PC-3 (cell line): ENCODE measurements around the gene BRIP1. TPM values are rescaled to one million over a fixed set of nuclear protein-coding genes. Genes with fewer than 3 reads are reported as not detected.
"Not testable (repeated sequence)": the region's sequence is repeated elsewhere in the genome, so short reads cannot be mapped to it uniquely, and the experiment has no call there.

ENCODE experiments used
- ATAC-seq: fragments of 200-7000 bp; cut with Tn5 transposase; 2 replicates; pipeline ENCODE4 v1.9.1; 2020; ENCODE audit warnings: mild to moderate bottlenecking, moderate library complexity
- BruUV-seq: library from RNA; stranded (reverse); fragments of 400-500 nt; replicated peaks from 2 replicates; lab custom pipeline; 2021; lab: Mats Ljungman, UMichigan
- CTCF ChIA-PET: fragments of 300-600 bp; sonication (Branson Sonifier 250); formaldehyde crosslinking; loops from one replicate; lab custom pipeline; 2022; ENCODE audit warnings: antibody characterized with exemption; lab: Charles Lee
- POLR2A ChIA-PET: fragments of 300-600 bp; sonication (Branson Sonifier 250); formaldehyde crosslinking; loops from one replicate; lab custom pipeline; 2022; ENCODE audit warnings: antibody characterized with exemption; ENCODE audit not compliant: unreplicated experiment; lab: Charles Lee
- DNase-seq: peaks from one replicate; pipeline ENCODE4 v3.0.0-alpha.2; 2015
- H2AFZ ChIP-seq: fragments of 300-600 bp; sonication (generic); 2 replicates; pipeline ENCODE4 v1.6.0; 2016; ENCODE audit warnings: antibody characterized with exemption, low read length
- H3F3A ChIP-seq: fragments of 300-600 bp; sonication (generic); one replicate; pipeline ENCODE4 v1.6.0; 2017; ENCODE audit warnings: antibody characterized with exemption, low read length, control low read depth, mild to moderate bottlenecking; ENCODE audit not compliant: unreplicated experiment
- H3K27ac ChIP-seq: fragments of 300-600 bp; sonication (generic); 2 replicates; pipeline ENCODE4 v1.5.1; 2016; ENCODE audit warnings: mild to moderate bottlenecking, low read length
- H3K27me3 ChIP-seq: fragments of 300-600 bp; sonication (generic); 2 replicates; pipeline ENCODE4 v1.6.1; 2016; ENCODE audit warnings: low read length, mixed read lengths
- H3K36me3 ChIP-seq: fragments of 300-600 bp; sonication (generic); 2 replicates; pipeline ENCODE4 v1.6.1; 2016; ENCODE audit warnings: low read depth, mixed run types, low read length, mixed read lengths
- H3K4me1 ChIP-seq: fragments of 300-600 bp; sonication (generic); 2 replicates; pipeline ENCODE4 v1.5.1; 2016; ENCODE audit warnings: low read length; ENCODE audit not compliant: insufficient read depth
- H3K4me2 ChIP-seq: fragments of 300-600 bp; sonication (generic); 2 replicates; pipeline ENCODE4 v1.6.0; 2016; ENCODE audit warnings: low read length
- H3K4me3 ChIP-seq: fragments of 300-600 bp; sonication (generic); 2 replicates; pipeline ENCODE4 v1.5.1; 2016; ENCODE audit warnings: mild to moderate bottlenecking, low read length, mixed read lengths
- H3K79me2 ChIP-seq: fragments of 300-600 bp; sonication (generic); 2 replicates; pipeline ENCODE4 v1.6.1; 2017; ENCODE audit warnings: low read length, mixed read lengths
- H3K9ac ChIP-seq: fragments of 300-600 bp; sonication (generic); 2 replicates; pipeline ENCODE4 v1.6.0; 2016; ENCODE audit warnings: mild to moderate bottlenecking, low read length
- H3K9me2 ChIP-seq: fragments of 300-600 bp; sonication (generic); replicated peaks from 2 replicates; pipeline ENCODE4 v1.6.1; 2016; ENCODE audit warnings: mixed run types, low read length, mixed read lengths
- H3K9me3 ChIP-seq: fragments of 300-600 bp; sonication (generic); 2 replicates; pipeline ENCODE4 v1.6.1; 2016; ENCODE audit warnings: low read length, mixed read lengths
- H4K20me1 ChIP-seq: fragments of 300-600 bp; sonication (generic); 2 replicates; pipeline ENCODE4 v1.6.1; 2016; ENCODE audit warnings: low read length, mixed read lengths
- EZH2 ChIP-seq: fragments of 300-600 bp; sonication (generic); IDR thresholded peaks from one replicate; pipeline ENCODE4 v1.6.1; 2017; ENCODE audit warnings: antibody characterized with exemption, mild to moderate bottlenecking, low read length; ENCODE audit not compliant: unreplicated experiment
- EZH2phosphoT487 ChIP-seq: fragments of 300-600 bp; sonication (generic); IDR thresholded peaks from 2 replicates; pipeline ENCODE4 v1.6.1; 2018; ENCODE audit warnings: mild to moderate bottlenecking, antibody characterized with exemption, low read length, borderline replicate concordance
- intact Hi-C: fragments of 100-400 bp; cut with micrococcal nuclease; formaldehyde crosslinking; loops from 2 replicates; pipeline ENCODE4 v1.9.0; 2023
- total RNA-seq: library from RNA; depleted of rRNA; stranded (reverse); fragments of >200 nt; gene quantifications from 2 replicates; pipeline ENCODE4 v1.2.3, GENCODE V29; 2014
- TF ChIP-seq, protein P1 (sequence below): fragments of 300-600 bp; sonication (generic); conservative IDR thresholded peaks from 2 replicates; pipeline ENCODE4 v1.5.1; 2017; ENCODE audit warnings: antibody characterized with exemption, low read depth, mild to moderate bottlenecking, low read length

Gene BRIP1
- total RNA-seq, 1 experiment from 2014 or later, result 21.1 TPM

DNA sequence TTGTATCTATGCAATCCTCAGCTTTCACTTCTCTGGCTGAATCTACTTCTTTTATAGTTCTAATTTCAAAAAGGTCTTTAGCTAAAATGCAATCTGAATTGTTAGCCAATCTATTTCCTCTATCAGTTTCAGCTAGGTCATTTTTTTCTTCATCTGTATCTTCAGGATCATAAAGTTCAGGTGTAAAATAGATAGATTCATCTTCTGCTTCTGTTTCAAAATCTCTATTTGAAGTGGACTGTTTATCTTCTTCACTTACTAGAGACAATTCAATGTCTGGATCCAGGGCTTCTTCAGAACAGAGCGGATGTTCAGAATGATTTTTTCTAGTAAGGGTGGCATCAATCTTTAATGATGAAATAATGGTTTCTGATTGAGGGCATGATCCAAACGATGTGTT, 179.9 kb downstream of the BRIP1 start:
- no peak for ATAC-seq
- H3K79me2 ChIP-seq, result no peaks in the 10 kb centered on the region
- no peaks in the 10 kb centered on the region for H3K9me3 ChIP-seq
- H3K4me1 ChIP-seq, result peaks cover 3% of the 10 kb centered on the region; the same call in 1 of the 2 replicates
- no peak overlapping the region for H3K27ac ChIP-seq
- CTCF ChIA-PET, result no interaction called here
- no peak overlapping the region for H3K4me2 ChIP-seq
- DNase-seq, result no peak
- intact Hi-C loops, result loop anchor here (5.0 to 10.0 kb wide), 2 partner anchors 36 to 269 kb away; no protein-coding TSS in a partner anchor
- H3K27me3 ChIP-seq, result no peaks in the 10 kb centered on the region
- peaks cover 5% of the 10 kb centered on the region; the same call in 1 of the 2 replicates for H3K36me3 ChIP-seq
- H2AFZ ChIP-seq, result no peak overlapping the region
- H3K9me2 ChIP-seq, result no peaks in the 10 kb centered on the region
- no peaks in the 10 kb centered on the region for H4K20me1 ChIP-seq
- BruUV-seq, result no TSS peak
- H3K9ac ChIP-seq, result no peak overlapping the region
- POLR2A ChIA-PET, result no interaction called here
- no peaks in the 10 kb centered on the region for H3F3A ChIP-seq
- TF ChIP-seq EZH2 (no peak), EZH2phosphoT487 (no peak)
- TF ChIP-seq, protein P1, sequence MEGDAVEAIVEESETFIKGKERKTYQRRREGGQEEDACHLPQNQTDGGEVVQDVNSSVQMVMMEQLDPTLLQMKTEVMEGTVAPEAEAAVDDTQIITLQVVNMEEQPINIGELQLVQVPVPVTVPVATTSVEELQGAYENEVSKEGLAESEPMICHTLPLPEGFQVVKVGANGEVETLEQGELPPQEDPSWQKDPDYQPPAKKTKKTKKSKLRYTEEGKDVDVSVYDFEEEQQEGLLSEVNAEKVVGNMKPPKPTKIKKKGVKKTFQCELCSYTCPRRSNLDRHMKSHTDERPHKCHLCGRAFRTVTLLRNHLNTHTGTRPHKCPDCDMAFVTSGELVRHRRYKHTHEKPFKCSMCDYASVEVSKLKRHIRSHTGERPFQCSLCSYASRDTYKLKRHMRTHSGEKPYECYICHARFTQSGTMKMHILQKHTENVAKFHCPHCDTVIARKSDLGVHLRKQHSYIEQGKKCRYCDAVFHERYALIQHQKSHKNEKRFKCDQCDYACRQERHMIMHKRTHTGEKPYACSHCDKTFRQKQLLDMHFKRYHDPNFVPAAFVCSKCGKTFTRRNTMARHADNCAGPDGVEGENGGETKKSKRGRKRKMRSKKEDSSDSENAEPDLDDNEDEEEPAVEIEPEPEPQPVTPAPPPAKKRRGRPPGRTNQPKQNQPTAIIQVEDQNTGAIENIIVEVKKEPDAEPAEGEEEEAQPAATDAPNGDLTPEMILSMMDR, result no peak
- H3K4me3 ChIP-seq, result no peak overlapping the region

DNA sequence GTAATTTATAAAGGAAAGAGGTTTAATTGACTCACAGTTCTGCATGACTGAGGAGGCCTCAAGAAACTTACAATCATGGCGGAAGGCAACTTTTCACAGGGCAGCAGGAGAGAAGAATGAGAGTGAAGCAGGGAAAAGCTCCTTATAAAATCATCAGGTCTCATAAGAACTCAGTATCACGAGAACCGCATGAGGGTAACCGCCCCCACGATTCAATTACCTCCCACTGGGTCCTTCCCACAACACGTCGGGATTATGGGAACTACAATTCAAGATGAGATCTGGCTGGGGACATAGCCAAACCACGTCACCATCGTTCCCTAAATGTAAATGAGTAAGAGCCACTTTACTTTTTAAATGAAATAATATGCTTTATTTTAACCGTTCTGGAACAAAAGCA, 182.4 kb downstream of the BRIP1 start:
- H3K4me3 ChIP-seq, result no peak overlapping the region
- H3K9ac ChIP-seq, result no peak overlapping the region
- no peak overlapping the region for H3K4me2 ChIP-seq
- ChIA-PET POLR2A (no interaction called here), CTCF (interaction anchor here (0.6 kb wide), 1 partner anchor 153 kb away, joined by 3 read pairs; no protein-coding TSS in a partner anchor)
- H3K36me3 ChIP-seq, result peaks cover 2% of the 10 kb centered on the region; the same call in 1 of the 2 replicates
- peaks cover 3% of the 10 kb centered on the region; the same call in 1 of the 2 replicates for H3K4me1 ChIP-seq
- no TSS peak for BruUV-seq
- no peak overlapping the region for H3K27ac ChIP-seq
- TF ChIP-seq EZH2, result no peak
- no peak for TF ChIP-seq EZH2phosphoT487
- TF ChIP-seq, protein P1, result no peak
- intact Hi-C loops, result loop anchor here (5.0 to 10.0 kb wide), 2 partner anchors 34 to 266 kb away; no protein-coding TSS in a partner anchor
- no peaks in the 10 kb centered on the region for H3K9me3 ChIP-seq
- H2AFZ ChIP-seq, result no peak overlapping the region
- no peaks in the 10 kb centered on the region for H3K27me3 ChIP-seq
- no peaks in the 10 kb centered on the region for H4K20me1 ChIP-seq
- H3K9me2 ChIP-seq, result no peaks in the 10 kb centered on the region
- H3F3A ChIP-seq, result no peaks in the 10 kb centered on the region
- H3K79me2 ChIP-seq, result no peaks in the 10 kb centered on the region
- DNase-seq, result no peak
- ATAC-seq, result no peak

GRCh38 chr17:61678339-61678738, 185.0 kb downstream of the BRIP1 start:
- no peaks in the 10 kb centered on the region for H3K36me3 ChIP-seq
- BruUV-seq, result no TSS peak
- H3K9ac ChIP-seq, result no peak overlapping the region
- no peaks in the 10 kb centered on the region for H3K9me3 ChIP-seq
- no peaks in the 10 kb centered on the region for H3K9me2 ChIP-seq
- TF ChIP-seq EZH2, result no peak
- no peak for TF ChIP-seq EZH2phosphoT487
- TF ChIP-seq, protein P1, result no peak
- H2AFZ ChIP-seq, result no peak overlapping the region
- no peak overlapping the region for H3K4me3 ChIP-seq
- CTCF ChIA-PET, result interaction anchor here (0.7 kb wide), 1 partner anchor 1998 kb away, joined by 3 read pairs; no protein-coding TSS in a partner anchor
- H3F3A ChIP-seq, result no peaks in the 10 kb centered on the region
- DNase-seq, result no peak
- no peak overlapping the region for H3K4me2 ChIP-seq
- POLR2A ChIA-PET, result no interaction called here
- intact Hi-C loops, result no loop called here
- H4K20me1 ChIP-seq, result no peaks in the 10 kb centered on the region
- H3K79me2 ChIP-seq, result no peaks in the 10 kb centered on the region
- no peak for ATAC-seq
- H3K27me3 ChIP-seq, result no peaks in the 10 kb centered on the region
- H3K27ac ChIP-seq, result no peak overlapping the region
- H3K4me1 ChIP-seq, result peaks cover 3% of the 10 kb centered on the region; the same call in 1 of the 2 replicates

GRCh38 chr17:61677150-61677811, 186.0 kb downstream of the BRIP1 start:
- POLR2A ChIA-PET, H4K20me1 ChIP-seq, H3K9ac ChIP-seq, BruUV-seq, H3K4me1 ChIP-seq, H3K4me3 ChIP-seq, H3K27me3 ChIP-seq, intact Hi-C loops, CTCF ChIA-PET, H3K9me3 ChIP-seq, DNase-seq, H3K4me2 ChIP-seq, H3F3A ChIP-seq, H3K27ac ChIP-seq, H3K9me2 ChIP-seq, H3K36me3 ChIP-seq, H3K79me2 ChIP-seq, ATAC-seq, H2AFZ ChIP-seq: not testable (repeated sequence)
